HEK293 (cell line): Measurements from ENCODE around the gene CHAC2.
A peak's percentile ranks its signal among the peaks of the same experiment; 100 is the strongest.

Experiments used
- CTCF ChIA-PET: fragments of 350-600 bp; formaldehyde crosslinking; extraction: SDS; loops from one replicate; lab custom pipeline; 2021; ENCODE audit warnings: antibody characterized with exemption; lab: Yijun Ruan, JAX
- POLR2A ChIA-PET: fragments of 300-600 bp; formaldehyde crosslinking; extraction: SDS; loops from one replicate; lab custom pipeline; 2020; ENCODE audit warnings: antibody characterized with exemption, inconsistent platforms; lab: Yijun Ruan, JAX
- H3K27ac ChIP-seq: fragments of 200-500 bp; sonication (Bioruptor generic); 2 replicates; pipeline ENCODE4 v1.5.1; 2014; ENCODE audit warnings: low read depth, low read length, control low read depth, inconsistent platforms; ENCODE audit errors: extremely low read depth
- H3K36me3 ChIP-seq, 2 experiments: fragments of 200-500 bp in 1 of 2; sonication (Bioruptor generic) in 1 of 2; 1 replicate in 1 of 2; 2 replicates in 1 of 2; pipeline ENCODE4 v1.5.1; 2014 to 2017; ENCODE audit warnings: inconsistent platforms in 2 of 2, low read length in 2 of 2; ENCODE audit not compliant: control insufficient read depth in 2 of 2, insufficient read depth in 1 of 2
- H3K4me1 ChIP-seq: fragments of 200-500 bp; sonication (Bioruptor generic); 2 replicates; pipeline ENCODE4 v1.5.1; 2014; ENCODE audit warnings: mild to moderate bottlenecking, low read length, inconsistent platforms; ENCODE audit not compliant: control insufficient read depth, insufficient read depth
- H3K4me3 ChIP-seq: 2 replicates; pipeline ENCODE4 v1.5.1; 2011; ENCODE audit warnings: low read depth, mild to moderate bottlenecking, control low read depth, low read length, moderate library complexity
- H3K9me3 ChIP-seq: fragments of 200-500 bp; sonication (Bioruptor generic); 2 replicates; pipeline ENCODE4 v1.5.1; 2014; ENCODE audit warnings: low read depth, low read length, inconsistent platforms; ENCODE audit not compliant: control insufficient read depth, insufficient read depth
- RBAK ChIP-seq: fragments of 450-650 bp; formaldehyde crosslinking; IDR thresholded peaks from 2 replicates; pipeline ENCODE4 v1.5.1; 2016; ENCODE audit warnings: missing biosample characterization, missing genetic modification characterization
- SP7 ChIP-seq: fragments of 450-650 bp; formaldehyde crosslinking; IDR thresholded peaks from 2 replicates; pipeline ENCODE4 v1.5.1; 2016; ENCODE audit warnings: missing biosample characterization, missing genetic modification characterization
- ZBTB48 ChIP-seq: fragments of 450-650 bp; formaldehyde crosslinking; IDR thresholded peaks from 2 replicates; pipeline ENCODE4 v1.5.1; 2016; ENCODE audit warnings: missing biosample characterization, missing genetic modification characterization
- ZNF140 ChIP-seq: fragments of 450-650 bp; formaldehyde crosslinking; IDR thresholded peaks from 2 replicates; pipeline ENCODE4 v1.5.1; 2016; ENCODE audit warnings: missing biosample characterization, missing genetic modification characterization
- ZNF146 ChIP-seq: fragments of 450-650 bp; formaldehyde crosslinking; IDR thresholded peaks from 2 replicates; pipeline ENCODE4 v1.5.1; 2016; ENCODE audit warnings: missing biosample characterization, missing genetic modification characterization
- ZNF19 ChIP-seq: fragments of 450-650 bp; formaldehyde crosslinking; IDR thresholded peaks from 2 replicates; pipeline ENCODE4; 2016; ENCODE audit warnings: missing biosample characterization, missing genetic modification characterization, low read depth
- ZNF223 ChIP-seq: fragments of 450-650 bp; formaldehyde crosslinking; IDR thresholded peaks from 2 replicates; pipeline ENCODE4 v1.5.1; 2016; ENCODE audit warnings: missing biosample characterization, missing genetic modification characterization
- ZNF394 ChIP-seq: fragments of 450-650 bp; formaldehyde crosslinking; IDR thresholded peaks from 2 replicates; pipeline ENCODE4 v1.5.1; 2016; ENCODE audit warnings: missing biosample characterization, missing genetic modification characterization, mild to moderate bottlenecking, moderate library complexity, borderline replicate concordance
- ZNF555 ChIP-seq: fragments of 450-650 bp; formaldehyde crosslinking; conservative IDR thresholded peaks from 2 replicates; pipeline ENCODE4 v1.5.1; 2017; ENCODE audit warnings: missing biosample characterization, mild to moderate bottlenecking, missing genetic modification characterization, inconsistent platforms
- ZNF629 ChIP-seq: fragments of 450-650 bp; formaldehyde crosslinking; IDR thresholded peaks from 2 replicates; pipeline ENCODE4 v1.5.1; 2017; ENCODE audit warnings: missing biosample characterization, missing genetic modification characterization
- TF ChIP-seq, protein P1 (sequence below): fragments of 450-650 bp; formaldehyde crosslinking; IDR thresholded peaks from 2 replicates; pipeline ENCODE4 v1.5.1; 2017; ENCODE audit warnings: missing biosample characterization, mild to moderate bottlenecking, missing genetic modification characterization, moderate library complexity
- TF ChIP-seq, protein P2 (sequence below): fragments of 450-650 bp; formaldehyde crosslinking; IDR thresholded peaks from 2 replicates; pipeline ENCODE4 v1.5.1; 2016; ENCODE audit warnings: missing biosample characterization, missing genetic modification characterization
- TF ChIP-seq, protein P3 (sequence below): fragments of 450-650 bp; formaldehyde crosslinking; IDR thresholded peaks from 2 replicates; pipeline ENCODE4 v1.5.1; 2016; ENCODE audit warnings: missing biosample characterization, missing genetic modification characterization
- TF ChIP-seq, protein P4 (sequence below): fragments of 450-650 bp; formaldehyde crosslinking; IDR thresholded peaks from 2 replicates; pipeline ENCODE4 v1.5.1; 2016; ENCODE audit warnings: missing biosample characterization, missing genetic modification characterization

Gene CHAC2

DNA sequence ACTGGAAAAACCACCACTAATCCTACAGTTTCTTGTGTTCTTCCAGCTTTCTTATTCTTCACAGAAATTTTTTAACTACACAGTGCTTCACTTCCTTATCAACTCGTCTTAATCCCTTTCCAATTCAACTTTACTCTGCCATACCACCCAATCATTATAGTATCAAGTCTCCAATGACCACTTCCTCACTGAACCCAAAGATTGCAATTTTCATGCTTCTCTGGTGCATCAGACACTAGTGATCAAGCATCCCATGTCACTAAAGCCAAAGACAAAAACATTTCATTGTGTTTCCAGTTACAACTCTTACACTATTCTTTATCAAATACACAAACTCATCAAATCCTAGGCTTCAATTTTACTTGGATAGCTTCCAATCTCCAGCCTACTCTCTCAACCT is 9.5 kb downstream of the CHAC2 start:
- peaks cover 33 to 37% of the 10 kb centered on the region in 2 experiments for H3K36me3 ChIP-seq
- ChIA-PET POLR2A (interaction anchor here (2.1 kb wide), 1 partner anchor 10 kb away, joined by 10 read pairs; the partner anchor contains the start of gene CHAC2), CTCF (interaction anchor here (0.6 to 0.8 kb wide), 2 partner anchors 9 to 191 kb away, joined by 3 to 4 read pairs; no protein-coding TSS in a partner anchor)
- no peaks in the 10 kb centered on the region for H3K9me3 ChIP-seq
- H3K27ac ChIP-seq = no peak overlapping the region
- H3K4me1 ChIP-seq = no peaks in the 10 kb centered on the region
- H3K4me3 ChIP-seq = no peak overlapping the region
- peak; percentile 97 for TF ChIP-seq SP7 (tag by site-specific recombination)
- no peak for TF ChIP-seq ZNF394 (tag by site-specific recombination)
- TF ChIP-seq, all 188 proteins: peak for 1

DNA sequence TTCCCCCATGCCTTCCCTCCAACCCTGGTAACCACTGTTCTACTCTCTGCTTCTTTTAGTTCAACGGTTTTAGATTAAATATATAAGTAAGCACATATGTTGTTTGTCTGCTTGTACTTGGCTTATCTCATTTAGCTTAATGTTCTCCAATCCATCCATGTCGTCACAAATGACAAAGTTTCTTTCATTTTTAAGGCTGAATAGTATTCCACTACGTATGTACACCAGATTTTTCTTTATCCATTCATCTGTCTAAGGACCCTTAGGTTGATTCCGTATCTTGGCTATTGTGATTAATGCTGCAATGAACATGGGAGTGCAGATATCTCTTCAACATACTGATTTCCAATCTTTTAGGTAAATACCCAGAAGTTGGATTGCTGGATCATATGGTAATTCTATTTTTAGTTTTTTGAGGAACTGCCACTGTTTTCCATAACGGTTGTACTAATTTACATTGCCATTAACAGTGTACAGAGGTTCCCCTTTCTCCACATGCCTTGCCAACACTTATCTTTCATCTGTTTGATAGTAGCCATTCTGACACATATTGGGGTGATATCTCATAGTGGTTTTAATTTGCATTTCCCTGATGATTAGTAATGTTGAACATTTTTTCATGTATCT is 11.0 kb downstream of the CHAC2 start:
- no peak overlapping the region for H3K27ac ChIP-seq
- no peak for TF ChIP-seq ZNF140 (tag by site-specific recombination)
- TF ChIP-seq ZNF146 (tag by site-specific recombination) = peak; percentile 64
- 0 out of 2 replicates have a peak, but pooled peaks cover under 1% of the 10 kb centered on the region for H3K4me1 ChIP-seq
- no peak overlapping the region for H3K4me3 ChIP-seq
- peaks cover 30 to 40% of the 10 kb centered on the region in 2 experiments for H3K36me3 ChIP-seq
- CTCF ChIA-PET = no interaction called here
- no peaks in the 10 kb centered on the region for H3K9me3 ChIP-seq
- POLR2A ChIA-PET = interaction anchor here (1.3 kb wide), 1 partner anchor 9 kb away, joined by 3 read pairs; no protein-coding TSS in a partner anchor

DNA sequence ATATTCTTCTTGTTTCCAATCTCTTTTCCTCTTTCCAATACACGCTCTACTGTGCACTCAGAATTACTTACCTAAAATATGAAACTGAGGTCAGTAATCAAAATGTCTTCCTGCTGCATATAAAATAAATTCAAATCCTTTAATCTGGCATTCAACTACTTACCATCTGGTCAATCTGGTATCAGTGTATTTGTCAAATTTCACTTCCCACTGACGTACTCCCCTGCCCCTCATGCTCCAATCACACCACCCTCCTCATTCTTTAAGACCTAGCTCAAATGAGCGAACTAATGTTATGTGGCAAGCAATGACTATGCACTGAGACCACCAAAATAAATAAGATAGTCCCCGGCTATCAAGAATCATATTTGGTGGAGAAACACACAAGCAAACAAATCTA is 12.5 kb downstream of the CHAC2 start:
- Histone ChIP-seq H3K4me3 (no peak overlapping the region), H3K4me1 (peaks cover 8% of the 10 kb centered on the region; the same call in 1 of the 2 replicates), H3K27ac (no peak overlapping the region), H3K9me3 (no peaks in the 10 kb centered on the region), H3K36me3 (peaks cover 24 to 26% of the 10 kb centered on the region in 2 experiments; a peak in 2 of 3 replicates)
- ChIA-PET POLR2A (interaction anchor here (1.1 kb wide), 1 partner anchor 13 kb away, joined by 5 read pairs; the partner anchor contains the start of gene CHAC2), CTCF (interaction anchor here (0.6 to 0.7 kb wide), 2 partner anchors 15 to 50 kb away, joined by 3 read pairs; no protein-coding TSS in a partner anchor)
- TF ChIP-seq, protein P1, sequence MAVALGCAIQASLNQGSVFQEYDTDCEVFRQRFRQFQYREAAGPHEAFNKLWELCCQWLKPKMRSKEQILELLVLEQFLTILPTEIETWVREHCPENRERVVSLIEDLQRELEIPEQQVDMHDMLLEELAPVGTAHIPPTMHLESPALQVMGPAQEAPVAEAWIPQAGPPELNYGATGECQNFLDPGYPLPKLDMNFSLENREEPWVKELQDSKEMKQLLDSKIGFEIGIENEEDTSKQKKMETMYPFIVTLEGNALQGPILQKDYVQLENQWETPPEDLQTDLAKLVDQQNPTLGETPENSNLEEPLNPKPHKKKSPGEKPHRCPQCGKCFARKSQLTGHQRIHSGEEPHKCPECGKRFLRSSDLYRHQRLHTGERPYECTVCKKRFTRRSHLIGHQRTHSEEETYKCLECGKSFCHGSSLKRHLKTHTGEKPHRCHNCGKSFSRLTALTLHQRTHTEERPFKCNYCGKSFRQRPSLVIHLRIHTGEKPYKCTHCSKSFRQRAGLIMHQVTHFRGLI (tag by site-specific recombination) = no peak
- TF ChIP-seq, protein P2, sequence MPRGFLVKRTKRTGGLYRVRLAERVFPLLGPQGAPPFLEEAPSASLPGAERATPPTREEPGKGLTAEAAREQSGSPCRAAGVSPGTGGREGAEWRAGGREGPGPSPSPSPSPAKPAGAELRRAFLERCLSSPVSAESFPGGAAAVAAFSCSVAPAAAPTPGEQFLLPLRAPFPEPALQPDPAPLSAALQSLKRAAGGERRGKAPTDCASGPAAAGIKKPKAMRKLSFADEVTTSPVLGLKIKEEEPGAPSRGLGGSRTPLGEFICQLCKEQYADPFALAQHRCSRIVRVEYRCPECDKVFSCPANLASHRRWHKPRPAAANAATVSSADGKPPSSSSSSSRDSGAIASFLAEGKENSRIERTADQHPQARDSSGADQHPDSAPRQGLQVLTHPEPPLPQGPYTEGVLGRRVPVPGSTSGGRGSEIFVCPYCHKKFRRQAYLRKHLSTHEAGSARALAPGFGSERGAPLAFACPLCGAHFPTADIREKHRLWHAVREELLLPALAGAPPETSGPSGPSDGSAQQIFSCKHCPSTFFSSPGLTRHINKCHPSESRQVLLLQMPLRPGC (tag by site-specific recombination) = no peak
- TF ChIP-seq ZNF394 (tag by site-specific recombination) (no peak), ZNF555 (tag by site-specific recombination) (no peak), ZBTB48 (tag by site-specific recombination) (no peak), ZNF223 (tag by site-specific recombination) (no peak)

DNA sequence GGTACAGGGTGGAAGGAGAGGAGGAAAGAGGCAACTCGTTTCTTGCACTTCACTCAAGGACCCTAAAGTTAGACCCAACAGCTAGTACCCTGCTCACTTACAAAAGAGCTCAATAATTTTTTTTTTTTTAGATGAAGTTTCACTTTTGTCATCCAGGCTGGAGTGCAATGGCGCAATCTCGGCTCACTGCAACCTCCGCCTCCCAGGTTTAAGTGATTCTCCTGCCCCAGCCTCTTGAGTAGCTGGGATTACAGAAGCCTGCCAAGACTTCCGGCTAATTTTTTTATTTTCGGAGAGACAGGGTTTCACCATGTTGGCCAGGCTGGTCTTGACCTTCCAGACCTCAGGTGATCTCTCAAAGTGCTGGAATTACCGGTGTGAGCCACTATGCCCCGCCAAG is 15.1 kb downstream of the CHAC2 start:
- no peak overlapping the region for H3K27ac ChIP-seq
- H3K4me1 ChIP-seq = peaks cover 8% of the 10 kb centered on the region; the same call in 1 of the 2 replicates
- TF ChIP-seq, protein P3, sequence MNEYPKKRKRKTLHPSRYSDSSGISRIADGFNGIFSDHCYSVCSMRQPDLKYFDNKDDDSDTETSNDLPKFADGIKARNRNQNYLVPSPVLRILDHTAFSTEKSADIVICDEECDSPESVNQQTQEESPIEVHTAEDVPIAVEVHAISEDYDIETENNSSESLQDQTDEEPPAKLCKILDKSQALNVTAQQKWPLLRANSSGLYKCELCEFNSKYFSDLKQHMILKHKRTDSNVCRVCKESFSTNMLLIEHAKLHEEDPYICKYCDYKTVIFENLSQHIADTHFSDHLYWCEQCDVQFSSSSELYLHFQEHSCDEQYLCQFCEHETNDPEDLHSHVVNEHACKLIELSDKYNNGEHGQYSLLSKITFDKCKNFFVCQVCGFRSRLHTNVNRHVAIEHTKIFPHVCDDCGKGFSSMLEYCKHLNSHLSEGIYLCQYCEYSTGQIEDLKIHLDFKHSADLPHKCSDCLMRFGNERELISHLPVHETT (tag by site-specific recombination) = no peak
- TF ChIP-seq ZNF629 (tag by site-specific recombination) (no peak), ZNF19 (tag by site-specific recombination) (no peak), RBAK (tag by site-specific recombination) (no peak)
- TF ChIP-seq, protein P2 (tag by site-specific recombination) = no peak
- TF ChIP-seq, protein P4, sequence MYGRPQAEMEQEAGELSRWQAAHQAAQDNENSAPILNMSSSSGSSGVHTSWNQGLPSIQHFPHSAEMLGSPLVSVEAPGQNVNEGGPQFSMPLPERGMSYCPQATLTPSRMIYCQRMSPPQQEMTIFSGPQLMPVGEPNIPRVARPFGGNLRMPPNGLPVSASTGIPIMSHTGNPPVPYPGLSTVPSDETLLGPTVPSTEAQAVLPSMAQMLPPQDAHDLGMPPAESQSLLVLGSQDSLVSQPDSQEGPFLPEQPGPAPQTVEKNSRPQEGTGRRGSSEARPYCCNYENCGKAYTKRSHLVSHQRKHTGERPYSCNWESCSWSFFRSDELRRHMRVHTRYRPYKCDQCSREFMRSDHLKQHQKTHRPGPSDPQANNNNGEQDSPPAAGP (tag by site-specific recombination) = no peak
- no peak overlapping the region for H3K4me3 ChIP-seq
- H3K9me3 ChIP-seq = no peaks in the 10 kb centered on the region
- peaks cover 20 to 24% of the 10 kb centered on the region in 2 experiments; a peak in 2 of 3 replicates for H3K36me3 ChIP-seq
- ChIA-PET POLR2A (no interaction called here), CTCF (interaction anchor here (0.9 kb wide), 1 partner anchor 10 kb away, joined by 3 read pairs; no protein-coding TSS in a partner anchor)
